ENCODE data around the gene MALAT1. TPM values are rescaled to one million over a fixed set of nuclear protein-coding genes. Genes with fewer than 3 reads are reported as not detected.

Gene MALAT1
- total and polyA plus RNA-seq, 2 donors (not counting 1 experiment from before 2014, with no cell fraction given) = 646 to 32,417 TPM

GRCh38 chr11:65552388-65552951 is 53.6 kb downstream of the MALAT1 start:
- 80% methylated on average over 8 of the region's 9 CpGs for WGBS (ENCODE audit: insufficient coverage)
- no peaks in the 10 kb centered on the region for H3K36me3 ChIP-seq (replicated peaks in 1 of 2; ENCODE audit: control extremely low read depth in 1 of 2, control insufficient read depth in 1 of 2, extremely low read depth in 1 of 2, insufficient read depth in 2 of 2, low read length in 1 of 2)
- no peaks in the 10 kb centered on the region for H3K27me3 ChIP-seq (replicated peaks in 1 of 4; ENCODE audit: control extremely low read depth in 1 of 4, control insufficient read depth in 3 of 4, insufficient read depth in 4 of 4, low read length in 3 of 4)
- H3K4me1 Mint-ChIP-seq = peaks cover 67% of the 10 kb centered on the region
- H3K27ac ChIP-seq (ENCODE audit: low read length in 2 of 2) = no peak overlapping the region
- no peak overlapping the region for H3K9ac ChIP-seq (ENCODE audit: low read length)
- peak overlapping the region; percentile 89 for H3K27ac Mint-ChIP-seq
- peak overlapping the region; percentile 61 for H3K4me2 ChIP-seq (replicated peaks; ENCODE audit: low read depth, low read length, poor library complexity, severe bottlenecking)
- DNase-seq (no peak), ATAC-seq (ENCODE audit: low read depth) (no peak)
- peaks cover 5% of the 10 kb centered on the region for H3K79me2 ChIP-seq (ENCODE audit: control insufficient read depth, insufficient read depth, low read length)
- no peaks in the 10 kb centered on the region for H4K20me1 ChIP-seq (ENCODE audit: control insufficient read depth, insufficient read depth, low read length, poor library complexity, severe bottlenecking)
- ChIA-PET CTCF (interaction anchor here (0.7 to 4.1 kb wide), 27 partner anchors 9 to 286 kb away, joined by 3 to 108 read pairs (median 5); partner anchors contain the start of genes EHBP1L1, FAM89B, MALAT1 and RELA), POLR2A (interaction anchor here (0.6 to 1.9 kb wide), 7 partner anchors 12 to 91 kb away, joined by 3 to 13 read pairs (median 4); partner anchors contain the start of gene SCYL1)
- H3K4me1 ChIP-seq (ENCODE audit: control insufficient read depth in 2 of 2, insufficient read depth in 2 of 2, low read length in 2 of 2) = peaks cover 39 to 64% of the 10 kb centered on the region in 2 donors
- H3K27me3 Mint-ChIP-seq = no peaks in the 10 kb centered on the region
- intact Hi-C loops (cut with micrococcal nuclease) = loop anchor here (1.0 kb wide), 2 partner anchors 12 to 36 kb away; no protein-coding TSS in a partner anchor
- H3K9me3 Mint-ChIP-seq (ENCODE audit: insufficient read depth) = no peaks in the 10 kb centered on the region
- TF ChIP-seq EZH2 (IDR thresholded peaks at IDR 0.05; ENCODE audit: borderline replicate concordance, insufficient read depth, low read depth, low read length, poor library complexity, severe bottlenecking) = no peak
- TF ChIP-seq CTCF (IDR thresholded peaks at IDR 0.05) = peak; percentile 42
- H3K4me3 ChIP-seq (ENCODE audit: control extremely low read depth in 1 of 5, extremely low read depth in 1 of 5, insufficient read depth in 1 of 5, low read depth in 2 of 5, low read length in 4 of 5) = no peak overlapping the region
- H3K4me3 Mint-ChIP-seq = peak overlapping the region; percentile 61
- H2AFZ ChIP-seq (ENCODE audit: insufficient read depth, low read depth, low read length, poor library complexity, severe bottlenecking) = no peak overlapping the region
- H3K9me3 ChIP-seq (ENCODE audit: control extremely low read depth in 1 of 3, control insufficient read depth in 2 of 3, insufficient read depth in 1 of 3, low read length in 2 of 3) = no peaks in the 10 kb centered on the region
